Upper lobe of right lung (tissue), 1 donor: Measurements from ENCODE around the gene RC3H1. TPM values are rescaled to one million over a fixed set of nuclear protein-coding genes. Genes with fewer than 3 reads are reported as not detected.

Experiments used
- ATAC-seq: fragments of 200-7000 bp; cut with Tn5 transposase; one replicate; pipeline ENCODE4 v1.9.1; 2020; ENCODE audit warnings: mild to moderate bottlenecking, moderate library complexity
- DNase-seq: peaks from one replicate; pipeline ENCODE4 v3.0.0-alpha.2; 2020
- H3K27ac ChIP-seq: fragments of 200-600 bp; one replicate; pipeline ENCODE4 v1.8.0; 2022
- H3K27me3 ChIP-seq: fragments of 200-600 bp; one replicate; pipeline ENCODE4 v1.8.0; 2022; ENCODE audit warnings: mild to moderate bottlenecking
- H3K36me3 ChIP-seq: fragments of 200-600 bp; one replicate; pipeline ENCODE4 v1.8.0; 2022
- H3K4me1 ChIP-seq: fragments of 200-600 bp; one replicate; pipeline ENCODE4 v1.8.0; 2022
- H3K4me3 ChIP-seq: fragments of 200-600 bp; one replicate; pipeline ENCODE4 v1.8.0; 2022; ENCODE audit warnings: mild to moderate bottlenecking
- H3K9me3 ChIP-seq: fragments of 200-600 bp; one replicate; pipeline ENCODE4 v1.8.0; 2022
- CTCF ChIP-seq: fragments of 200-600 bp; IDR thresholded peaks from one replicate; pipeline ENCODE4 v1.8.0; 2022; ENCODE audit warnings: antibody characterized with exemption
- intact Hi-C: fragments of 100-400 bp; cut with DNase I; formaldehyde crosslinking; loops from one replicate; pipeline ENCODE4 v1.11.0; 2022
- total RNA-seq: library from RNA; stranded (reverse); fragmentation: NEBNext Ultra II Directional; extraction: Animal tissue kit (Norgen Biotek cat#: 25700); gene quantifications from one replicate; pipeline ENCODE4 v1.2.1, GENCODE V29; 2021
- donor health status: DM: no; HTN: yes; CAD: no; lungs with severe emphysema.

RC3H1 gene
- total RNA-seq, 1 donor from 2014 or later: 36.5 TPM

- no peak for ATAC-seq
- intact Hi-C loops: no loop called here
Measured at GRCh38 chr1:174017231-174017970, 4.8 kb downstream of the RC3H1 start.

GRCh38 chr1:174013864-174014418 lies 8.2 kb downstream of the RC3H1 start:
- no peak for ATAC-seq
- no peak for DNase-seq
- Histone ChIP-seq H3K9me3 (no peaks in the 10 kb centered on the region), H3K4me1 (peaks cover 34% of the 10 kb centered on the region), H3K4me3 (no peak overlapping the region), H3K27me3 (no peaks in the 10 kb centered on the region), H3K27ac (no peak overlapping the region), H3K36me3 (no peaks in the 10 kb centered on the region)
- no peak for TF ChIP-seq CTCF
- intact Hi-C loops: no loop called here

More at GRCh38 chr1:174017231-174017970, 4.8 kb downstream of the RC3H1 start:
- Histone ChIP-seq H3K4me1 (peaks cover 42% of the 10 kb centered on the region), H3K27me3 (no peaks in the 10 kb centered on the region), H3K27ac (no peak overlapping the region), H3K4me3 (no peak overlapping the region), H3K36me3 (no peaks in the 10 kb centered on the region), H3K9me3 (no peaks in the 10 kb centered on the region)
- TF ChIP-seq CTCF: no peak
- DNase-seq: no peak

GRCh38 chr1:174008979-174009378 lies 13.2 kb downstream of the RC3H1 start:
- no peak for DNase-seq
- peaks cover 10% of the 10 kb centered on the region for H3K4me1 ChIP-seq
- peak; percentile 49 for ATAC-seq

GRCh38 chr1:174008269-174008668 lies 13.9 kb downstream of the RC3H1 start:
- Histone ChIP-seq H3K9me3 (no peaks in the 10 kb centered on the region), H3K36me3 (no peaks in the 10 kb centered on the region), H3K4me3 (no peak overlapping the region), H3K27me3 (no peaks in the 10 kb centered on the region), H3K27ac (no peak overlapping the region), H3K4me1 (peaks cover 10% of the 10 kb centered on the region)
- no peak for TF ChIP-seq CTCF
- no peak for ATAC-seq
- intact Hi-C loops: no loop called here
- DNase-seq: no peak

More at GRCh38 chr1:174008979-174009378, 13.2 kb downstream of the RC3H1 start:
- intact Hi-C loops: no loop called here
- no peaks in the 10 kb centered on the region for H3K27me3 ChIP-seq
- no peak overlapping the region for H3K4me3 ChIP-seq
- no peaks in the 10 kb centered on the region for H3K36me3 ChIP-seq
- H3K9me3 ChIP-seq: no peaks in the 10 kb centered on the region
- H3K27ac ChIP-seq: no peak overlapping the region
- no peak for TF ChIP-seq CTCF

- H3K36me3 ChIP-seq: no peaks in the 10 kb centered on the region
- DNase-seq (no peak), ATAC-seq (no peak)
- peaks cover 10% of the 10 kb centered on the region for H3K4me1 ChIP-seq
- no peaks in the 10 kb centered on the region for H3K27me3 ChIP-seq
- TF ChIP-seq CTCF: no peak
- intact Hi-C loops: no loop called here
- H3K4me3 ChIP-seq: no peak overlapping the region
- no peaks in the 10 kb centered on the region for H3K9me3 ChIP-seq
- H3K27ac ChIP-seq: no peak overlapping the region
Measured at GRCh38 chr1:174007851-174008250, 14.3 kb downstream of the RC3H1 start.
